Endothelial cell (in vitro differentiated cells): Measurements from ENCODE around the gene EDN2. TPM values are rescaled to one million over a fixed set of nuclear protein-coding genes. Genes with fewer than 3 reads are reported as not detected.

ENCODE experiments used
- DNase-seq: peaks from one replicate; pipeline ENCODE4 v3.0.0; 2021; ENCODE audit warnings: low spot score
- H3K27ac Mint-ChIP-seq: one replicate; pipeline ENCODE4 v1.8.0; 2021; ENCODE audit warnings: mixed read lengths, inconsistent platforms; ENCODE audit not compliant: unreplicated experiment
- H3K27me3 Mint-ChIP-seq: one replicate; pipeline ENCODE4 v1.8.0; 2021; ENCODE audit warnings: mild to moderate bottlenecking, moderate library complexity, mixed read lengths, inconsistent platforms; ENCODE audit not compliant: unreplicated experiment
- H3K36me3 Mint-ChIP-seq: one replicate; pipeline ENCODE4 v1.8.0; 2021; ENCODE audit warnings: mild to moderate bottlenecking, low read depth, mixed read lengths, inconsistent platforms; ENCODE audit not compliant: unreplicated experiment
- H3K4me1 Mint-ChIP-seq: one replicate; pipeline ENCODE4 v1.8.0; 2021; ENCODE audit warnings: mild to moderate bottlenecking, mixed read lengths, inconsistent platforms; ENCODE audit not compliant: unreplicated experiment
- H3K4me3 Mint-ChIP-seq: one replicate; pipeline ENCODE4 v1.8.0; 2021; ENCODE audit warnings: mild to moderate bottlenecking, mixed read lengths, inconsistent platforms; ENCODE audit not compliant: unreplicated experiment
- H3K9me3 Mint-ChIP-seq: one replicate; pipeline ENCODE4 v1.8.0; 2021; ENCODE audit warnings: mixed read lengths, inconsistent platforms; ENCODE audit not compliant: unreplicated experiment
- total RNA-seq: library from RNA; stranded (reverse); fragmentation: NEBNext Ultra II Directional; extraction: Animal tissue kit (Norgen Biotek cat#: 25700); gene quantifications from one replicate; pipeline ENCODE4 v1.2.1, GENCODE V29; 2021; ENCODE audit not compliant: unreplicated experiment
- TF ChIP-seq, protein P1 (sequence below): fragments of 200-600 bp; sonication (generic); IDR thresholded peaks from one replicate; pipeline ENCODE4 v1.5.0; 2021; ENCODE audit warnings: antibody characterized with exemption; ENCODE audit not compliant: unreplicated experiment

Gene EDN2
- total RNA-seq, 1 donor from 2014 or later, result 0.21 TPM

- DNase-seq, result no peak
- Mint-ChIP-seq H3K27me3 (peaks cover 4% of the 10 kb centered on the region), H3K4me1 (peaks cover 14% of the 10 kb centered on the region), H3K36me3 (peaks cover 4% of the 10 kb centered on the region), H3K27ac (no peak overlapping the region), H3K9me3 (no peaks in the 10 kb centered on the region), H3K4me3 (no peak overlapping the region)
- TF ChIP-seq, protein P1, sequence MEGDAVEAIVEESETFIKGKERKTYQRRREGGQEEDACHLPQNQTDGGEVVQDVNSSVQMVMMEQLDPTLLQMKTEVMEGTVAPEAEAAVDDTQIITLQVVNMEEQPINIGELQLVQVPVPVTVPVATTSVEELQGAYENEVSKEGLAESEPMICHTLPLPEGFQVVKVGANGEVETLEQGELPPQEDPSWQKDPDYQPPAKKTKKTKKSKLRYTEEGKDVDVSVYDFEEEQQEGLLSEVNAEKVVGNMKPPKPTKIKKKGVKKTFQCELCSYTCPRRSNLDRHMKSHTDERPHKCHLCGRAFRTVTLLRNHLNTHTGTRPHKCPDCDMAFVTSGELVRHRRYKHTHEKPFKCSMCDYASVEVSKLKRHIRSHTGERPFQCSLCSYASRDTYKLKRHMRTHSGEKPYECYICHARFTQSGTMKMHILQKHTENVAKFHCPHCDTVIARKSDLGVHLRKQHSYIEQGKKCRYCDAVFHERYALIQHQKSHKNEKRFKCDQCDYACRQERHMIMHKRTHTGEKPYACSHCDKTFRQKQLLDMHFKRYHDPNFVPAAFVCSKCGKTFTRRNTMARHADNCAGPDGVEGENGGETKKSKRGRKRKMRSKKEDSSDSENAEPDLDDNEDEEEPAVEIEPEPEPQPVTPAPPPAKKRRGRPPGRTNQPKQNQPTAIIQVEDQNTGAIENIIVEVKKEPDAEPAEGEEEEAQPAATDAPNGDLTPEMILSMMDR, result no peak
These were observed 31.7 kb downstream of the EDN2 start for GRCh38 chr1:41452704-41453290.

- DNase-seq, result no peak
- Mint-ChIP-seq H3K9me3 (no peaks in the 10 kb centered on the region), H3K4me1 (peaks cover 14% of the 10 kb centered on the region), H3K36me3 (no peaks in the 10 kb centered on the region), H3K27ac (no peak overlapping the region), H3K4me3 (no peak overlapping the region), H3K27me3 (peaks cover 2% of the 10 kb centered on the region)
- TF ChIP-seq, protein P1, result no peak
These were observed 33.7 kb downstream of the EDN2 start for GRCh38 chr1:41450747-41451285.

GRCh38 chr1:41449326-41449921 is 35.1 kb downstream of the EDN2 start:
- Mint-ChIP-seq H3K27ac (no peak overlapping the region), H3K36me3 (no peaks in the 10 kb centered on the region), H3K4me1 (peaks cover 12% of the 10 kb centered on the region), H3K4me3 (no peak overlapping the region), H3K9me3 (no peaks in the 10 kb centered on the region), H3K27me3 (peaks cover 5% of the 10 kb centered on the region)
- TF ChIP-seq, protein P1, result no peak
- DNase-seq, result no peak

GRCh38 chr1:41448821-41449220 is 35.7 kb downstream of the EDN2 start:
- Mint-ChIP-seq H3K4me1 (peaks cover 9% of the 10 kb centered on the region), H3K27ac (no peak overlapping the region), H3K27me3 (peaks cover 5% of the 10 kb centered on the region), H3K4me3 (no peak overlapping the region), H3K9me3 (no peaks in the 10 kb centered on the region), H3K36me3 (no peaks in the 10 kb centered on the region)
- no peak for DNase-seq
- TF ChIP-seq, protein P1, result no peak
